Activated CD4-positive, alpha-beta memory T cell treated with anti-CD3 and anti-CD28 coated beads for 36 hours (primary cell): ENCODE data around the gene TMEM167A. TPM values are rescaled to one million over a fixed set of nuclear protein-coding genes. Genes with fewer than 3 reads are reported as not detected.

Experiments used
- CTCF ChIA-PET: fragments of 350-600 bp; sonication (Branson Sonifier 250); formaldehyde crosslinking; loops from one replicate; lab custom pipeline; 2021; ENCODE audit warnings: antibody characterized with exemption, inconsistent platforms; lab: Charles Lee
- POLR2A ChIA-PET: fragments of 350-600 bp; sonication (Branson Sonifier 250); formaldehyde crosslinking; loops from one replicate; lab custom pipeline; 2021; ENCODE audit warnings: antibody characterized with exemption; lab: Charles Lee
- DNase-seq: peaks from one replicate; pipeline ENCODE4 v3.0.0-alpha.2; 2020
- H3K27ac Mint-ChIP-seq: one replicate; pipeline ENCODE4 v1.8.0; 2021; ENCODE audit warnings: mixed read lengths
- H3K27me3 Mint-ChIP-seq: one replicate; pipeline ENCODE4 v1.8.0; 2021; ENCODE audit warnings: mixed read lengths
- H3K36me3 Mint-ChIP-seq: one replicate; pipeline ENCODE4 v1.8.0; 2021; ENCODE audit warnings: mixed read lengths
- H3K4me1 Mint-ChIP-seq: one replicate; pipeline ENCODE4 v1.8.0; 2021; ENCODE audit warnings: low read depth, mixed read lengths
- H3K4me3 Mint-ChIP-seq: one replicate; pipeline ENCODE4 v1.8.0; 2021; ENCODE audit warnings: mild to moderate bottlenecking, mixed read lengths
- H3K9me3 Mint-ChIP-seq: one replicate; pipeline ENCODE4 v1.8.0; 2021; ENCODE audit warnings: mixed read lengths
- intact Hi-C: fragments of 100-400 bp; cut with micrococcal nuclease; formaldehyde crosslinking; loops from one replicate; pipeline ENCODE4 v1.15.1; 2023
- total RNA-seq, 2 experiments: library from RNA; stranded (reverse); gene quantifications; one replicate each; pipeline ENCODE4 v1.2.3, GENCODE V29; 2021

TMEM167A gene
- total RNA-seq, 2 experiments from 2014 or later, result 73.6 to 78.6 TPM

GRCh38 chr5:83099445-83099844 lies 22.3 kb upstream of the TMEM167A start:
- intact Hi-C loops, result no loop called here
- Mint-ChIP-seq H3K4me3 (no peak overlapping the region), H3K4me1 (peaks cover 4% of the 10 kb centered on the region), H3K27ac (no peak overlapping the region), H3K27me3 (no peaks in the 10 kb centered on the region), H3K9me3 (peaks cover 4% of the 10 kb centered on the region), H3K36me3 (no peaks in the 10 kb centered on the region)
- ChIA-PET CTCF (no interaction called here), POLR2A (no interaction called here)
- no peak for DNase-seq

GRCh38 chr5:83099001-83099400 lies 21.8 kb upstream of the TMEM167A start:
- CTCF ChIA-PET, result no interaction called here
- no peak for DNase-seq
- Mint-ChIP-seq H3K36me3 (peaks cover under 1% of the 10 kb centered on the region), H3K27me3 (no peaks in the 10 kb centered on the region), H3K9me3 (peaks cover 6% of the 10 kb centered on the region), H3K27ac (no peak overlapping the region), H3K4me3 (no peak overlapping the region), H3K4me1 (peaks cover 4% of the 10 kb centered on the region)
- POLR2A ChIA-PET, result no interaction called here
- intact Hi-C loops, result no loop called here

- peaks cover 11% of the 10 kb centered on the region for H3K36me3 Mint-ChIP-seq
- intact Hi-C loops, result no loop called here
- no peak for DNase-seq
- ChIA-PET POLR2A (no interaction called here), CTCF (no interaction called here)
- no peak overlapping the region for H3K27ac Mint-ChIP-seq
- no peak overlapping the region for H3K4me3 Mint-ChIP-seq
- no peaks in the 10 kb centered on the region for H3K27me3 Mint-ChIP-seq
- H3K4me1 Mint-ChIP-seq, result peaks cover 9% of the 10 kb centered on the region
- H3K9me3 Mint-ChIP-seq, result peaks cover 18% of the 10 kb centered on the region
Measured at GRCh38 chr5:83097689-83098231, 20.6 kb upstream of the TMEM167A start.

DNA sequence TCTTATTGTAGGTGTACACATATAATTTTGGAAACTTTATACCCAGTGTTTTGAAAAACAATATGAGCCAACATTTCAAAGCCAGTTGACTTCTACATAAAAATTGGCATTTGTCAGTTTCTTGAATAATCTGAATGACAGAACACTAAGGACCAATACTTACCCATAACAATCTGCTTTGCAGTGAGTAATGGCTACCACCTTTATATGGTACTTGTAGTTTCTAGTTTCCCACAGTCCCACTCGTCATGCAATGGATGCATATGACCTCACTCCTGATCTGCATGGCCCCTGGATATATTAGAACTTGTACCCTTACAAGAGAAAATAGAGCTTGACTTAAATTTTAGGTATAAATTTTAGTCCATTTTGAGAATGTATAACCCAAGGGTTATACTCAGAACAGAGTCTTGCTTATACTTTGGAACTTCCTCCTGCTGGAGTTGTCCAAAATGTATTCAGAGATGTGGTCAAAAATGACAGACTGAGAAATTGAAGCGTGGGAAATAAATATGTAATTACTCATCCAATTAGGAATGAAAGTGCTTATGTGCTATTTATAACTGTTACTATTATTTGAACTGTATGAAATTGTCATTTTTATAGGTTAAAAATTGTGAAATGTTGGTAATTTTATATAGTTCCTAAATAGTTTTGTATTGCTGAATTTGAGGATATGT lies 19.6 kb upstream of the TMEM167A start:
- H3K27ac Mint-ChIP-seq, result no peak overlapping the region
- ChIA-PET CTCF (no interaction called here), POLR2A (no interaction called here)
- H3K4me1 Mint-ChIP-seq, result peaks cover 18% of the 10 kb centered on the region
- no peak for DNase-seq
- peaks cover 21% of the 10 kb centered on the region for H3K9me3 Mint-ChIP-seq
- no peak overlapping the region for H3K4me3 Mint-ChIP-seq
- H3K27me3 Mint-ChIP-seq, result no peaks in the 10 kb centered on the region
- intact Hi-C loops, result no loop called here
- peaks cover 11% of the 10 kb centered on the region for H3K36me3 Mint-ChIP-seq

DNA sequence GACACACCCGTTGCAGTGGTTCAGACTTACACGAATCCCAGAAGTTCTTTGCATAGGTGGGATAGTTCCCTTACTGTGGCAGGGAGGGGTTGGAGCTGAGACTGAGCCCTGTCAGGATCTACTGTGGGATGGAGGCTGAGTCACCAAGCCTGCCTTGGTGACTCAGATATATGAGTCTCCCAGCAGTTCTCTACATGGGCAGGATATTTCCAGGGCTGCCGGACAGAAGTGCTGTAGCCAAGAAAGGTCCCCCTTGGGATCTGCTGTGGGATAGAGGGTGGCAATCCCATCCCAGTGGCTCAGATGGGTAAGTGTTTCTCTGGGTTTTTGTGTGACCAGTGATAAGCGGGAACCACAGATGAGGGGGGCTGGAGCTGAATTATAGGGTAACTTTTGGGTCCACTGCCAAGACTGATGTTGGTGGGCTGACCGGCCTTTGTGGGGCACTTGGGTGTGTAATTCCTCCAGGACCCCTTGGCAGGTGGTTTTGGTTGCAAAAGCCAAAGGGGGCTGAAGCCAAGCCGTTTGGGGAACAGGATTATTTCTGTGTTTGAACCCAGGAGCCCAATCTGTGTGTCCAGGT lies 18.9 kb upstream of the TMEM167A start:
- no peak overlapping the region for H3K27ac Mint-ChIP-seq
- H3K27me3 Mint-ChIP-seq, result no peaks in the 10 kb centered on the region
- peaks cover 25% of the 10 kb centered on the region for H3K4me1 Mint-ChIP-seq
- ChIA-PET POLR2A (no interaction called here), CTCF (no interaction called here)
- no peak for DNase-seq
- intact Hi-C loops, result no loop called here
- H3K36me3 Mint-ChIP-seq, result peaks cover 11% of the 10 kb centered on the region
- no peak overlapping the region for H3K4me3 Mint-ChIP-seq
- peaks cover 21% of the 10 kb centered on the region for H3K9me3 Mint-ChIP-seq

DNA sequence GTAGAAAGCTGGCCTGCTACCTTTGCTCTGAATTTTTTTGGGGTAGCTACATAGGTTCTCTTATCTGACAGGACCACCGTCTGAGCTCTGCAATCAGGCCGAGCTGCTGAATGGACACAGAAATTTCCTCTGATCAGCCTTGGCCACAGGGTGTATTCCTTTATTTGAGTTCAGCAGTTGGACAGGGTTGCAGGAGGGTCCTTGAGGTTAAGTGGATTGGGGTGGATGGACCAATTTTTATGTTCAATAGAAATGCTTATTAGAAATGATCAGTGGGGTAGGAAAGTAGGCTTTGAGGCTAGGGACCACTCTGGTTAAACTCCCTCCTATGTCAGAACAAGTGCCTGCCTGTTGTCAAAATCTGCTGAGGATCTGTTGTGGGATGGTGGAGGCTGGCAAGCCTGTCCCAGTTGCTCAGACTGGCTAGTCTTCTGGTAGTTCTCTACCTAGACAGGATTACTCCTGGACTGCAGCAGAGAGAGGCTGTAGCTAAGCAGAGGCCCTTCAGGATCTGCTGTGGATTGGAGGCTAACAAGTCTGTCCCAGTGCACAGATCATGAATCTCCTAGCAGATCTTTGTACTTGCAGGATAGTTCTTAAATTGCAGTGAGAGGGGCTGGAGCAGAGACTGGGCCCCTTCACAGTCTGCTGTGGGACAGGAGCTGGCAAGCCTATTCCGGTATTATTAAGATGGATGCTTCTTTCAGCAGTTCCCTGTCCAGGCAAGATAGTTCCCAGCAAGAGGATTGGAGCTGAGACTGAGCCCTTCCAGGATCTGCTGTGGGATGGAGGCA lies 18.2 kb upstream of the TMEM167A start:
- POLR2A ChIA-PET, result no interaction called here
- H3K4me3 Mint-ChIP-seq, result no peak overlapping the region

DNA sequence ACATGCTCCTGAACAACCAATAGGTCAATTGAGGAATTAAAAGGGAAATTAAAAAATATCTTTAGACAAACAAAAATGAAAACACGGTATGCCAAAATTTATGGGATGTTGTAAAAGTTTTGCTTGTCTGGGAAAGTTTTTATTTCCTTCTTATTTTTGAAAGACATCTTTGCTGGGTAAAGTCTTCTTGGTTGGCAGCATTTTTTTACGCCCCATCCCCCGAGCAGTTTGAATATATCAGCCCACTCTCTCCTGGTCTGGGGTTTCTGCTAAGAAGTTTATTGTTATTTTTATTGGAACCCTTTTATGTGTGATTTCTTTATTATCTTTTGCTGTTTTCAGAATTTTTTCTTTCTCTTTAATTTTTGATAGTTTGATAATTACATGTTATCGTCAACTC lies 16.5 kb upstream of the TMEM167A start:
- H3K27ac Mint-ChIP-seq, result no peak overlapping the region
- H3K4me1 Mint-ChIP-seq, result peaks cover 26% of the 10 kb centered on the region
- H3K27me3 Mint-ChIP-seq, result no peaks in the 10 kb centered on the region
- POLR2A ChIA-PET, result no interaction called here
- peaks cover 23% of the 10 kb centered on the region for H3K9me3 Mint-ChIP-seq
- CTCF ChIA-PET, result no interaction called here
- H3K4me3 Mint-ChIP-seq, result no peak overlapping the region
- intact Hi-C loops, result no loop called here
- H3K36me3 Mint-ChIP-seq, result peaks cover 11% of the 10 kb centered on the region
- DNase-seq, result no peak

More for the DNA sequence above, 18.2 kb upstream of the TMEM167A start:
- intact Hi-C loops, result no loop called here
- no peak for DNase-seq
- H3K9me3 Mint-ChIP-seq, result peaks cover 23% of the 10 kb centered on the region
- peaks cover 11% of the 10 kb centered on the region for H3K36me3 Mint-ChIP-seq
- H3K27me3 Mint-ChIP-seq, result no peaks in the 10 kb centered on the region
- CTCF ChIA-PET, result no interaction called here
- H3K27ac Mint-ChIP-seq, result no peak overlapping the region
- peaks cover 26% of the 10 kb centered on the region for H3K4me1 Mint-ChIP-seq

GRCh38 chr5:83092619-83093018 lies 15.4 kb upstream of the TMEM167A start:
- Mint-ChIP-seq H3K4me3 (no peak overlapping the region), H3K27ac (no peak overlapping the region), H3K36me3 (peaks cover 11% of the 10 kb centered on the region), H3K9me3 (peaks cover 23% of the 10 kb centered on the region), H3K27me3 (no peaks in the 10 kb centered on the region), H3K4me1 (peaks cover 23% of the 10 kb centered on the region)
- ChIA-PET POLR2A (no interaction called here), CTCF (no interaction called here)
- DNase-seq, result no peak
- intact Hi-C loops, result no loop called here

DNA sequence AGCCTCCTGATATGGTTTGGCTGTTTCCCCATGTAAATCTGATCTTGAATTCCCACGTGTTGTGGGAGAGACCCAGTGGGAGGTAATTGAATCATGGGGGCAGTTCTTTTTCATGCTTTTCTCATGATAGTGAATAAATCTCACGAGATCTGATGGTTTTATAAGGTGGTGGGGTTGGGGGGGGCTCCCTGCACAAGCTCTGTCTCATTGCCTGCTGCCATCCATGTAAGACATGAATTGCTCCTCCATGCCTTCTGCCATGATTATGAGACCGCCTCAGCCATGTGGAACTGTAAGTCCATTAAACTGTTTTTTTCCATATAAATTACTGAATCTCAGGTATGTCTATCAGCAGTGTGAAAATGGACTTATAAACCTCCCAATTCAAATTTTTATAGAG lies 13.0 kb upstream of the TMEM167A start:
- H3K4me3 Mint-ChIP-seq, result no peak overlapping the region
- H3K9me3 Mint-ChIP-seq, result peaks cover 20% of the 10 kb centered on the region
- no peak overlapping the region for H3K27ac Mint-ChIP-seq
- DNase-seq, result no peak
- peaks cover 22% of the 10 kb centered on the region for H3K4me1 Mint-ChIP-seq
- intact Hi-C loops, result no loop called here
- CTCF ChIA-PET, result no interaction called here
- no peaks in the 10 kb centered on the region for H3K27me3 Mint-ChIP-seq
- POLR2A ChIA-PET, result no interaction called here
- H3K36me3 Mint-ChIP-seq, result peaks cover 11% of the 10 kb centered on the region

GRCh38 chr5:83085106-83085505 lies 7.9 kb upstream of the TMEM167A start:
- Mint-ChIP-seq H3K4me3 (no peak overlapping the region), H3K36me3 (peaks cover 4% of the 10 kb centered on the region), H3K4me1 (no peaks in the 10 kb centered on the region), H3K27ac (no peak overlapping the region), H3K9me3 (no peaks in the 10 kb centered on the region), H3K27me3 (no peaks in the 10 kb centered on the region)
- CTCF ChIA-PET, result interaction anchor here (0.6 kb wide), 1 partner anchor 24 kb away, joined by 3 read pairs; no protein-coding TSS in a partner anchor
- no peak for DNase-seq
- POLR2A ChIA-PET, result no interaction called here
- intact Hi-C loops, result no loop called here

DNA sequence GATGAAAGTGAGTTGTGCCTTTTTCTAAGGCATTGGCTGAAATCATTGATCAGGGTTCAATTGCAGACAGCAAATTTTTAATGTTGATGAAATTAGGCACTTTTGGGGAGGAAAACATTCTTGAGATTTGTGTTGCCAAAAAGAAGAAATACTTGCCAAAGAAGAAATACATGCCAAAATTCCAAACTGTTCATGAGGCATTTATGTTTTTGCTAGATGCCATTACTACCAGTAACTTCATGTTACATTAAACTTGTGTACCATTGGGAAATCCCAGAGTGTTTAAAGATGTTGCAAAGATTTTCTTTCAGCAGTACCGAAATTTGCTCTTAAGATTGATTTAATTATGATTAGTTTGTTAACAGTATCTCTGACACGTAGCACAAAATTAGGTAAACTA lies 7.1 kb upstream of the TMEM167A start:
- peaks cover 4% of the 10 kb centered on the region for H3K36me3 Mint-ChIP-seq
- H3K4me1 Mint-ChIP-seq, result no peaks in the 10 kb centered on the region
- ChIA-PET POLR2A (no interaction called here), CTCF (no interaction called here)
- H3K4me3 Mint-ChIP-seq, result no peak overlapping the region
- intact Hi-C loops, result no loop called here
- H3K27ac Mint-ChIP-seq, result no peak overlapping the region
- DNase-seq, result no peak
- no peaks in the 10 kb centered on the region for H3K27me3 Mint-ChIP-seq
- no peaks in the 10 kb centered on the region for H3K9me3 Mint-ChIP-seq

DNA sequence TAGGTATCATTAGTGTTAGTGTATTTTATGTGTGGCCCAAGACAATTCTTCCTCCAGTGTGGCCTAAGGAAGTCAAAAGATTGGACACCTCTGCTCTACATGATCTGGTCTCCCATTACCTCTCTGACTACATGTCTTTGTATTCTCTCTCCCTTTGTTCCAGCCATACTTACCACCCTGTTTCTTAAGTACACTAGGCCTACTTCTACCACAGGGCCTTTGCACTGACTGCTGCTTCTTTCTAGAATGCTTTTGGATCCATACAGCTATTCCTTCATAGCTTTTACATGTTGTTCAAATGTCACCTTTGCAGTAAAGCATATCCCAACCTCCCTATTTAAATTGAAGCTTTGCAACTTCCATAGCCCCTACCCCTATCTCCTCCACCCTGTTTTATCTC lies 5.6 kb upstream of the TMEM167A start:
- H3K4me1 Mint-ChIP-seq, result peaks cover 11% of the 10 kb centered on the region
- H3K4me3 Mint-ChIP-seq, result no peak overlapping the region
- H3K27me3 Mint-ChIP-seq, result no peaks in the 10 kb centered on the region
- ChIA-PET CTCF (no interaction called here), POLR2A (no interaction called here)
- H3K36me3 Mint-ChIP-seq, result peaks cover 4% of the 10 kb centered on the region
- DNase-seq, result no peak
- intact Hi-C loops, result no loop called here
- H3K27ac Mint-ChIP-seq, result no peak overlapping the region
- H3K9me3 Mint-ChIP-seq, result no peaks in the 10 kb centered on the region
